ENCODE measurements around the gene MECP2. TPM values are rescaled to one million over a fixed set of nuclear protein-coding genes. Genes with fewer than 3 reads are reported as not detected.

Gene MECP2
- polyA plus RNA-seq, 4 donors, result 9.4 to 18.4 (median 12.9) TPM

DNA sequence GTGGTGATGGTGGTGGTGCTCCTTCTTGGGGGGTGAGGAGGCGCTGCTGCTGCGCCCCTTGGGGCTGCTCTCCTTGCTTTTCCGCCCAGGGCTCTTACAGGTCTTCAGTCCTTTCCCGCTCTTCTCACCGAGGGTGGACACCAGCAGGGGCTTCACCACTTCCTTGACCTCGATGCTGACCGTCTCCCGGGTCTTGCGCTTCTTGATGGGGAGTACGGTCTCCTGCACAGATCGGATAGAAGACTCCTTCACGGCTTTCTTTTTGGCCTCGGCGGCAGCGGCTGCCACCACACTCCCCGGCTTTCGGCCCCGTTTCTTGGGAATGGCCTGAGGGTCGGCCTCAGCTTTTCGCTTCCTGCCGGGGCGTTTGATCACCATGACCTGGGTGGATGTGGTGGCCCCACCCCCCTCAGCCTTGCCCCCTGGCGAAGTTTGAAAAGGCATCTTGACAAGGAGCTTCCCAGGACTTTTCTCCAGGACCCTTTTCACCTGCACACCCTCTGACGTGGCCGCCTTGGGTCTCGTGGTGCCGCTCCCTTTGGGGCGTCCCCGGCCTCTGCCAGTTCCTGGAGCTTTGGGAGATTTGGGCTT lies 66.7 kb downstream of the MECP2 start:
- H3K27ac ChIP-seq (ENCODE audit: low read depth in 1 of 3, low read length in 2 of 3), result no peak overlapping the region
- DNase-seq (no peak), FAIRE-seq (no peak)
- peaks cover 0 to 9% (median 0%) of the 10 kb centered on the region in 3 donors for H3K4me1 ChIP-seq (ENCODE audit: control insufficient read depth in 3 of 3, insufficient read depth in 2 of 3, low read depth in 1 of 3, low read length in 2 of 3)
- H3K36me3 ChIP-seq (ENCODE audit: control insufficient read depth in 3 of 3, insufficient read depth in 2 of 3, low read depth in 1 of 3, low read length in 3 of 3), result peaks cover 2 to 66% (median 14%) of the 10 kb centered on the region in 3 donors
- no peaks in the 10 kb centered on the region for H3K27me3 ChIP-seq (ENCODE audit: control insufficient read depth in 3 of 3, insufficient read depth in 3 of 3, low read length in 3 of 3)
- no peaks in the 10 kb centered on the region for H3K9me3 ChIP-seq (ENCODE audit: control insufficient read depth in 2 of 2, insufficient read depth in 1 of 2, low read depth in 1 of 2, low read length in 1 of 2)
- WGBS, 3 donors, result 92 to 94% (median 93%) methylated on average over 24 to 29 of the region's 29 CpGs
- no peak overlapping the region for H3K4me3 ChIP-seq (ENCODE audit: low read depth in 1 of 3, low read length in 3 of 3)

DNA sequence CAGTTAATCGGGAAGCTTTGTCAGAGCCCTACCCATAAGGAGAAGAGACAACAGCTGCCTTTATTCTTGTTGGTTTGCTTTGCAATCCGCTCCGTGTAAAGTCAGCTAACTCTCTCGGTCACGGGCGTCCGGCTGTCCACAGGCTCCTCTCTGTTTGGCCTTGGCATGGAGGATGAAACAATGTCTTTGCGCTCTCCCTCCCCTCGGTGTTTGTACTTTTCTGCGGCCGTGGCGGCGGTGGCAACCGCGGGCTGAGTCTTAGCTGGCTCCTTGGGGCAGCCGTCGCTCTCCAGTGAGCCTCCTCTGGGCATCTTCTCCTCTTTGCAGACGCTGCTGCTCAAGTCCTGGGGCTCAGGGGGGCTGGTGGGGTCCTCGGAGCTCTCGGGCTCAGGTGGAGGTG lies 67.3 kb downstream of the MECP2 start:
- 90 to 91% (median 91%) methylated on average over 17 to 20 of the region's 20 CpGs for WGBS, 3 donors
- H3K27me3 ChIP-seq (ENCODE audit: control insufficient read depth in 3 of 3, insufficient read depth in 3 of 3, low read length in 3 of 3), result no peaks in the 10 kb centered on the region
- H3K4me1 ChIP-seq (ENCODE audit: control insufficient read depth in 3 of 3, insufficient read depth in 2 of 3, low read depth in 1 of 3, low read length in 2 of 3), result peaks cover 0 to 9% (median 0%) of the 10 kb centered on the region in 3 donors
- no peak for FAIRE-seq
- no peak overlapping the region for H3K4me3 ChIP-seq (ENCODE audit: low read depth in 1 of 3, low read length in 3 of 3)
- no peaks in the 10 kb centered on the region for H3K9me3 ChIP-seq (ENCODE audit: control insufficient read depth in 2 of 2, insufficient read depth in 1 of 2, low read depth in 1 of 2, low read length in 1 of 2)
- H3K36me3 ChIP-seq (ENCODE audit: control insufficient read depth in 3 of 3, insufficient read depth in 2 of 3, low read depth in 1 of 3, low read length in 3 of 3), result peaks cover under 1 to 69% (median 14%) of the 10 kb centered on the region in 3 donors
- DNase-seq, result no peak
- no peak overlapping the region for H3K27ac ChIP-seq (ENCODE audit: low read depth in 1 of 3, low read length in 2 of 3)

DNA sequence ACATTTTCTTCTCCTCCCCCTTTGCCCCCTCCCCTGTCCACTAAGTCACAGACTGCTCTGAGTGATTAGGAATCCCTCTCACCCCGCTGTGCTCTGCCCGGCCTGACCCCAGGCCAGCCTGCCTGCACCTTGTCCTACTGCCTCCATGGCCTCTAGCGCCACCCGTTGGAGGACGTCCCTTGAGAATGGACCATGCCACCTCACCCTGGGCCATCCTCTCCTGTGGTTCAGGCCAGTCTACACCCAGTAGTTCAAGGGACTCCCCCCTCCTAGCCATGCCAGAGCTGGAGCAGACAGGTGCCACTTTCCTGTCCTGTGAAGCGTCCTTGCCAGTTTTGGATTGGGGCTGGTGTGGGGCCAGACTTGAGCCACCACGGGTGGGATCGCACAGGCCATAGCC lies 68.1 kb downstream of the MECP2 start:
- FAIRE-seq (no peak), DNase-seq (peak in 1 of 2 donors; percentile 65)
- H3K9me3 ChIP-seq (ENCODE audit: control insufficient read depth in 2 of 2, insufficient read depth in 1 of 2, low read depth in 1 of 2, low read length in 1 of 2), result no peaks in the 10 kb centered on the region
- WGBS, 3 donors, result 30 to 66% (median 47%) methylated on average over 8 of the region's 8 CpGs
- no peaks in the 10 kb centered on the region for H3K27me3 ChIP-seq (ENCODE audit: control insufficient read depth in 3 of 3, insufficient read depth in 3 of 3, low read length in 3 of 3)
- H3K4me3 ChIP-seq (ENCODE audit: low read depth in 1 of 3, low read length in 3 of 3), result no peak overlapping the region
- peaks cover 0 to 9% (median 0%) of the 10 kb centered on the region in 3 donors for H3K4me1 ChIP-seq (ENCODE audit: control insufficient read depth in 3 of 3, insufficient read depth in 2 of 3, low read depth in 1 of 3, low read length in 2 of 3)
- peaks cover 0 to 71% (median 14%) of the 10 kb centered on the region in 3 donors for H3K36me3 ChIP-seq (ENCODE audit: control insufficient read depth in 3 of 3, insufficient read depth in 2 of 3, low read depth in 1 of 3, low read length in 3 of 3)
- peak overlapping the region in 1 of 3 donors; percentile 54 for H3K27ac ChIP-seq (ENCODE audit: low read depth in 1 of 3, low read length in 2 of 3)

DNA sequence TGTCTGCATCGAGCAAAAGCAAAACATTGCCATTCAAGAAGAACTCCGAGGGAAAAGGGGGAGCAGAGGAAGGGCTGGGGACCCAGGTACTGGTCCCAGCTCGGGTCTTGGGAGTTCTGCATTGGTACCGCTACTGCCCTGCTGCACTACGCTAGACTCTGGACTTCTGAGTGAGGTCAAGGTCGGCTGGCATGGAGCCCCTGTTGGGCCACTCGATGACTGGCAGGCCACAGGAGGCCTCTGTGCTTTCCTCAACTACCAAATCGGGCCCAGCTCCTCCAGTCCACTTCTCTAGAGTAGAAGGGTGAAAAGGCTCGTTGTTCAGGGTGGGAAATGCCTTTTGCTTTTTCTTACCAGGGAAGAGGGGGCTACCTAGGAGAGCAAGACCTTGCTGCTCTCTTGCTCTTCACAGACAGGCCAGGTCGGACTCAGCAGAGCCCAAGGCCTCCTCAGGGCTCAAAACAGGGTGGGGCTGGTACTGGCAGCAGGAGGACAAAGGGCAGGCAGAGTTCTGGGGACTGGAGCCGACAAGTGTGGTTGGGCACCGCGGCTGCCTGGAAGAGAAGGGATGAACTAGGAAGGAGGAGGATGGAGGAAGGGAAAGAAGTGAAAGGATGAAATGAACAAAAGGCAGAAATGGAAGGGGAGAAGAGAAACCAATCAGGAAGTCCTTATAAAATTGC lies 68.9 kb downstream of the MECP2 start:
- Histone ChIP-seq H3K27ac (ENCODE audit: low read depth in 1 of 3, low read length in 2 of 3) (peak overlapping the region in 2 of 3 donors; percentile 42 to 50), H3K4me3 (ENCODE audit: low read depth in 1 of 3, low read length in 3 of 3) (no peak overlapping the region), H3K36me3 (ENCODE audit: control insufficient read depth in 3 of 3, insufficient read depth in 2 of 3, low read depth in 1 of 3, low read length in 3 of 3) (peaks cover 0 to 71% (median 14%) of the 10 kb centered on the region in 3 donors), H3K27me3 (ENCODE audit: control insufficient read depth in 3 of 3, insufficient read depth in 3 of 3, low read length in 3 of 3) (no peaks in the 10 kb centered on the region), H3K4me1 (ENCODE audit: control insufficient read depth in 3 of 3, insufficient read depth in 2 of 3, low read depth in 1 of 3, low read length in 2 of 3) (peaks cover 0 to 9% (median 0%) of the 10 kb centered on the region in 3 donors), H3K9me3 (ENCODE audit: control insufficient read depth in 2 of 2, insufficient read depth in 1 of 2, low read depth in 1 of 2, low read length in 1 of 2) (no peaks in the 10 kb centered on the region)
- DNase-seq, result peak; percentile 64 to 87
- FAIRE-seq, result no peak
- 25 to 60% (median 52%) methylated on average over 12 to 13 of the region's 13 CpGs for WGBS, 3 donors

DNA sequence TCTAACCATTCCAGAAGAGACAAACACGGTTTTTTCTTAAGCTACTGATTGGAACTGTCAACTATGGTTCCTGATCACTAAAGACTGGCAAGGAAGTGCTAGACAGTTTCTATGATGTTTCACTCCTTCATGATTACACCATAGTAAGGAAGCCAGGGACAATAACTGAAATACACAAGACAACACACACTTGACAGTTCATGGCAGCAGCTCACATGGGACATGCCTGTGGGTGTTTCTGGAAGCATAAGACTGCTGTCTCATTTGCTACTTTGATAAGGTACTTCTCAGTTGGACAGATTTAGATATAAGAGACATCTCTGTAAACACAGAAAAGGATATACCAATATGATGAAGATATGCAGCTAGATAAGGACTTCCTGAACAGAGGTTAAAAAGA lies 69.5 kb downstream of the MECP2 start:
- Histone ChIP-seq H3K27me3 (ENCODE audit: control insufficient read depth in 3 of 3, insufficient read depth in 3 of 3, low read length in 3 of 3) (no peaks in the 10 kb centered on the region), H3K36me3 (ENCODE audit: control insufficient read depth in 3 of 3, insufficient read depth in 2 of 3, low read depth in 1 of 3, low read length in 3 of 3) (peaks cover 0 to 71% (median 14%) of the 10 kb centered on the region in 3 donors), H3K9me3 (ENCODE audit: control insufficient read depth in 2 of 2, insufficient read depth in 1 of 2, low read depth in 1 of 2, low read length in 1 of 2) (no peaks in the 10 kb centered on the region), H3K27ac (ENCODE audit: low read depth in 1 of 3, low read length in 2 of 3) (no peak overlapping the region), H3K4me3 (ENCODE audit: low read depth in 1 of 3, low read length in 3 of 3) (no peak overlapping the region), H3K4me1 (ENCODE audit: control insufficient read depth in 3 of 3, insufficient read depth in 2 of 3, low read depth in 1 of 3, low read length in 2 of 3) (peaks cover 0 to 9% (median 0%) of the 10 kb centered on the region in 3 donors)
- WGBS, 3 donors, result 50 to 76% (median 56%) methylated on average over 1 of the region's 1 CpG
- DNase-seq (no peak), FAIRE-seq (no peak)

DNA sequence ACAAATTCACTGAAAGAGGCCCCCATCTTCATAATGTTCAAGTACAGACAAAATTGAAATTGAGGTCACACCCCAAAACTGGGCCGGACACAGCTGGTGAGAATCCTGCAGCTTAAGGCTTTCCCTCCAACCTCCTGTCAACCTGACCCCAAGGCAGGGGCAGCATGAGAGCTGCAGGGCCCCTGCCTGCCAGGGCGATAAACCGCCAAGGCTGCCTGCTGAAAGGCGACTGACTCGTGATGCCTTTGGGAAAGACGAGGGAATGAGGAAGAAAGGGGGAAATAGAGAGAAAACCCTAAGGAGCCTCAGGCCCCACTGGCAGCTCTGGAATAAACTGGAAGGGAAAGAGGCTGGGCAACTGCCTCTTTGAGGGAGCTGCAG lies 70.5 kb downstream of the MECP2 start:
- Histone ChIP-seq H3K36me3 (ENCODE audit: control insufficient read depth in 3 of 3, insufficient read depth in 2 of 3, low read depth in 1 of 3, low read length in 3 of 3) (peaks cover 0 to 63% (median 10%) of the 10 kb centered on the region in 3 donors), H3K27me3 (ENCODE audit: control insufficient read depth in 3 of 3, insufficient read depth in 3 of 3, low read length in 3 of 3) (no peaks in the 10 kb centered on the region), H3K9me3 (ENCODE audit: control insufficient read depth in 2 of 2, insufficient read depth in 1 of 2, low read depth in 1 of 2, low read length in 1 of 2) (no peaks in the 10 kb centered on the region), H3K4me3 (ENCODE audit: low read depth in 1 of 3, low read length in 3 of 3) (no peak overlapping the region), H3K27ac (ENCODE audit: low read depth in 1 of 3, low read length in 2 of 3) (no peak overlapping the region), H3K4me1 (ENCODE audit: control insufficient read depth in 3 of 3, insufficient read depth in 2 of 3, low read depth in 1 of 3, low read length in 2 of 3) (peaks cover 0 to 9% (median 0%) of the 10 kb centered on the region in 3 donors)
- 82 to 91% (median 84%) methylated on average over 6 of the region's 6 CpGs for WGBS, 3 donors
- FAIRE-seq (no peak), DNase-seq (no peak)

DNA sequence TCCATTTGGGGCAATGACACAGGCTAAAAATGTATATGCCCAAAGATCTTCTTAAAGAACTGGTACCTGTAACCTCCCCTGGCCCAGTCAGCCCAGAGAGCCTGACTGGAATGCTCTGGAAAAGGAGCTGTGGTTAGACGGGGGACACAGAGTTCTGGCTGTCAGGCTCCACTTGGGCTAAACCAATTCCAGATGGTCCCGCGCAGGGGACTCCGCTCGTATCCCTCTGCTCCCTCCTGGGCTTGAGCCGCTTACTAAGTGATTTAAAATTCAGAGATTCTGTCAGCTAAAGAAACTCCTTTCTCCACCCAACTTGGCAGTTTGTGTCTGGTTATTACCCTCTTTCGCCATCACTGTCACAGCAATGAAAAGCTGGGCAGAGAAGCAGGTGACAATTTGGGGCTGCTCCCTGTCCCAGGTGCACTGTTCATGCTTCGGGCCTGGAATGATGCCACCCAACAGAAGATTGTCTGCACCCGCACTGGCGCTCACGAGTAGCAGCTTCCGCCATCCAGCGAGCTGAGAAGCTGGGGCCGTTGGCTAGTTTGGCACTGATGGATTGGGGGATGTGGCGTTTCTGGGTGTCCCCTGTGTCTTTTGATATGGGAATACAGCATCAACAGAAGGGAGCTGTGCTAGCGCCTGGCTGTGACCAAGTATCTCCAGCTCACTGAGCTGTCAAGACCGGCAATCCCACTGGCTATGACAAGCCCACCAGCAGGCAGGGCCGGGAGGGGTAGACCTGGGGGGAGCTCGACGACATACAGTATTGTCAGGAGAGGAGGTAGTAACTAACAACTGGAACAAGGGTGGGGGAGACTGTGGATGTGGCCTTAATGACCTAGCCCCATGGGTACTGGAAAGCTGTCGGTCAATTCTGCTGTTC lies 71.1 kb downstream of the MECP2 start:
- Histone ChIP-seq H3K27me3 (ENCODE audit: control insufficient read depth in 3 of 3, insufficient read depth in 3 of 3, low read length in 3 of 3) (no peaks in the 10 kb centered on the region), H3K4me1 (ENCODE audit: control insufficient read depth in 3 of 3, insufficient read depth in 2 of 3, low read depth in 1 of 3, low read length in 2 of 3) (peaks cover 0 to 9% (median 0%) of the 10 kb centered on the region in 3 donors), H3K4me3 (ENCODE audit: low read depth in 1 of 3, low read length in 3 of 3) (no peak overlapping the region), H3K27ac (ENCODE audit: low read depth in 1 of 3, low read length in 2 of 3) (no peak overlapping the region), H3K9me3 (ENCODE audit: control insufficient read depth in 2 of 2, insufficient read depth in 1 of 2, low read depth in 1 of 2, low read length in 1 of 2) (no peaks in the 10 kb centered on the region), H3K36me3 (ENCODE audit: control insufficient read depth in 3 of 3, insufficient read depth in 2 of 3, low read depth in 1 of 3, low read length in 3 of 3) (peaks cover 0 to 57% (median 10%) of the 10 kb centered on the region in 3 donors)
- DNase-seq, result no peak
- WGBS, 3 donors, result 89 to 93% (median 91%) methylated on average over 21 of the region's 21 CpGs
- no peak for FAIRE-seq

DNA sequence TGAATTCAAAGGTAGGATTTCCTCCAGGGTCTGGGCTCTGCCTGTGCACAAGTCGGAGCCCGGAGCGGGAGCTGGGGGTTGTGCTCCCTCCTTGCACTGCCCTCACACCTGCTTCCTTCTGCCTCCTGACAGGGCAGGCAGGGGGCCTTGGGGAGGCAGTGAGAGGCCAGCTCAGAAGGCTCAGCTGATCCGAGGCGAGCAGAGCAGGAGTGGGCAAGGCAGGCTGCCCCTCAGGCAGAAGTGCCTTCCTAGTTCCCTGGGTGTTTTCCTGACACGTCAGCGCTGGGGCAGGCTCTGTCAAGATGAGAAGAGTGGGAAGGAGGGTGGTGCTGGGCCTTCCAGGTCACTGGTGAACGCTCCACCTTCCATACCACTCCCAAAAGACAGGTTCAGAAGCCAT lies 72.3 kb downstream of the MECP2 start:
- Histone ChIP-seq H3K4me3 (ENCODE audit: low read depth in 1 of 3, low read length in 3 of 3) (no peak overlapping the region), H3K36me3 (ENCODE audit: control insufficient read depth in 3 of 3, insufficient read depth in 2 of 3, low read depth in 1 of 3, low read length in 3 of 3) (peaks cover 0 to 48% (median 4%) of the 10 kb centered on the region in 3 donors), H3K27ac (ENCODE audit: low read depth in 1 of 3, low read length in 2 of 3) (no peak overlapping the region), H3K27me3 (ENCODE audit: control insufficient read depth in 3 of 3, insufficient read depth in 3 of 3, low read length in 3 of 3) (no peaks in the 10 kb centered on the region), H3K4me1 (ENCODE audit: control insufficient read depth in 3 of 3, insufficient read depth in 2 of 3, low read depth in 1 of 3, low read length in 2 of 3) (peaks cover 0 to 9% (median 0%) of the 10 kb centered on the region in 3 donors), H3K9me3 (ENCODE audit: control insufficient read depth in 2 of 2, insufficient read depth in 1 of 2, low read depth in 1 of 2, low read length in 1 of 2) (no peaks in the 10 kb centered on the region)
- FAIRE-seq (no peak), DNase-seq (no peak)
- WGBS, 3 donors, result 84 to 89% (median 85%) methylated on average over 5 to 8 of the region's 8 CpGs

Measured in small intestine (tissue), 7 donors.